ENCODE measurements around the gene SRGAP1. TPM values are rescaled to one million over a fixed set of nuclear protein-coding genes. Genes with fewer than 3 reads are reported as not detected.

The SRGAP1 gene
- total and polyA plus RNA-seq, 2 of the 8 experiments (the other 6 are each of a cell fraction or from before 2014, with no cell fraction given): 3.2 to 7.3 TPM

DNA sequence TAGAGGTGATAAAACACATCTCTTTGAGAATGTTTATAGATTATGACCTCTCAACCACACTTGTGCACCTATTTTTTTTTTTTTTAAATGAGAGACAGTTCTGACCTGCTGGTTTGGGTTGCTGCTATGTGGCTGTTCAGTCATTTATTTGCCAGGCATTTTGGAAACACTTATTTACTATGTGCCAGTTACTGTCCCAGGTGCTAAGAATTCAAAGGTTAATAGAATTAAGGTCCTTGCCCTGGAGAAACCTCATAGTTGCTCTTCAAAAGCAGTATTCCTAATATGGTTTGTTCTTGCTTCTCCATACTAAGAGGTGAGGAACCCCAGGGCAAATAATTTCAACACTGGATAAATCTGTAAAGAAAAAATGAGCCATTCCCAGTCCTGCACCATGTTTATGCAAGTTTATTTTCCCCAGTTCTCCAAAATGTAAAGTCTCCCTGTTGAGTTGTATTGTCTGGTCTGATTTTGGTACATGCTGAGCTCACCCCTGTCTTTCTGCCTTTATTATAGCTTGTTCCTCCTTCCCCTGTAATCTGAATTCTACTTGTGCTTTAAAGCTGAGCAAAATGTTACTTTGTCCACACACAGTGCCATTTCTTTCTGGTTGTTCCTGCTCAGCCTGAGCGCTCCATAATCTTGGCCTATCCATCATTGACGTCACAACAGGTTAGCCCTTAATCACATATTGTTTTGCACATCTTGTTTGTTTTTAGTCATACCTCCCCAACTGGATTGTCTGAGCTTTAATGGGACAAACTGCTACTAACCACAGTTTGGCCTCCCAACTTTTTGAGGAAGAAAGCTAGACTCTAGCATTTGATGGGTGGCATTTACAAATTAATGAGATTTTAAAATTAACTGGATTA, 56.7 kb downstream of the SRGAP1 start (continued):
- TF ChIP-seq, protein P1, sequence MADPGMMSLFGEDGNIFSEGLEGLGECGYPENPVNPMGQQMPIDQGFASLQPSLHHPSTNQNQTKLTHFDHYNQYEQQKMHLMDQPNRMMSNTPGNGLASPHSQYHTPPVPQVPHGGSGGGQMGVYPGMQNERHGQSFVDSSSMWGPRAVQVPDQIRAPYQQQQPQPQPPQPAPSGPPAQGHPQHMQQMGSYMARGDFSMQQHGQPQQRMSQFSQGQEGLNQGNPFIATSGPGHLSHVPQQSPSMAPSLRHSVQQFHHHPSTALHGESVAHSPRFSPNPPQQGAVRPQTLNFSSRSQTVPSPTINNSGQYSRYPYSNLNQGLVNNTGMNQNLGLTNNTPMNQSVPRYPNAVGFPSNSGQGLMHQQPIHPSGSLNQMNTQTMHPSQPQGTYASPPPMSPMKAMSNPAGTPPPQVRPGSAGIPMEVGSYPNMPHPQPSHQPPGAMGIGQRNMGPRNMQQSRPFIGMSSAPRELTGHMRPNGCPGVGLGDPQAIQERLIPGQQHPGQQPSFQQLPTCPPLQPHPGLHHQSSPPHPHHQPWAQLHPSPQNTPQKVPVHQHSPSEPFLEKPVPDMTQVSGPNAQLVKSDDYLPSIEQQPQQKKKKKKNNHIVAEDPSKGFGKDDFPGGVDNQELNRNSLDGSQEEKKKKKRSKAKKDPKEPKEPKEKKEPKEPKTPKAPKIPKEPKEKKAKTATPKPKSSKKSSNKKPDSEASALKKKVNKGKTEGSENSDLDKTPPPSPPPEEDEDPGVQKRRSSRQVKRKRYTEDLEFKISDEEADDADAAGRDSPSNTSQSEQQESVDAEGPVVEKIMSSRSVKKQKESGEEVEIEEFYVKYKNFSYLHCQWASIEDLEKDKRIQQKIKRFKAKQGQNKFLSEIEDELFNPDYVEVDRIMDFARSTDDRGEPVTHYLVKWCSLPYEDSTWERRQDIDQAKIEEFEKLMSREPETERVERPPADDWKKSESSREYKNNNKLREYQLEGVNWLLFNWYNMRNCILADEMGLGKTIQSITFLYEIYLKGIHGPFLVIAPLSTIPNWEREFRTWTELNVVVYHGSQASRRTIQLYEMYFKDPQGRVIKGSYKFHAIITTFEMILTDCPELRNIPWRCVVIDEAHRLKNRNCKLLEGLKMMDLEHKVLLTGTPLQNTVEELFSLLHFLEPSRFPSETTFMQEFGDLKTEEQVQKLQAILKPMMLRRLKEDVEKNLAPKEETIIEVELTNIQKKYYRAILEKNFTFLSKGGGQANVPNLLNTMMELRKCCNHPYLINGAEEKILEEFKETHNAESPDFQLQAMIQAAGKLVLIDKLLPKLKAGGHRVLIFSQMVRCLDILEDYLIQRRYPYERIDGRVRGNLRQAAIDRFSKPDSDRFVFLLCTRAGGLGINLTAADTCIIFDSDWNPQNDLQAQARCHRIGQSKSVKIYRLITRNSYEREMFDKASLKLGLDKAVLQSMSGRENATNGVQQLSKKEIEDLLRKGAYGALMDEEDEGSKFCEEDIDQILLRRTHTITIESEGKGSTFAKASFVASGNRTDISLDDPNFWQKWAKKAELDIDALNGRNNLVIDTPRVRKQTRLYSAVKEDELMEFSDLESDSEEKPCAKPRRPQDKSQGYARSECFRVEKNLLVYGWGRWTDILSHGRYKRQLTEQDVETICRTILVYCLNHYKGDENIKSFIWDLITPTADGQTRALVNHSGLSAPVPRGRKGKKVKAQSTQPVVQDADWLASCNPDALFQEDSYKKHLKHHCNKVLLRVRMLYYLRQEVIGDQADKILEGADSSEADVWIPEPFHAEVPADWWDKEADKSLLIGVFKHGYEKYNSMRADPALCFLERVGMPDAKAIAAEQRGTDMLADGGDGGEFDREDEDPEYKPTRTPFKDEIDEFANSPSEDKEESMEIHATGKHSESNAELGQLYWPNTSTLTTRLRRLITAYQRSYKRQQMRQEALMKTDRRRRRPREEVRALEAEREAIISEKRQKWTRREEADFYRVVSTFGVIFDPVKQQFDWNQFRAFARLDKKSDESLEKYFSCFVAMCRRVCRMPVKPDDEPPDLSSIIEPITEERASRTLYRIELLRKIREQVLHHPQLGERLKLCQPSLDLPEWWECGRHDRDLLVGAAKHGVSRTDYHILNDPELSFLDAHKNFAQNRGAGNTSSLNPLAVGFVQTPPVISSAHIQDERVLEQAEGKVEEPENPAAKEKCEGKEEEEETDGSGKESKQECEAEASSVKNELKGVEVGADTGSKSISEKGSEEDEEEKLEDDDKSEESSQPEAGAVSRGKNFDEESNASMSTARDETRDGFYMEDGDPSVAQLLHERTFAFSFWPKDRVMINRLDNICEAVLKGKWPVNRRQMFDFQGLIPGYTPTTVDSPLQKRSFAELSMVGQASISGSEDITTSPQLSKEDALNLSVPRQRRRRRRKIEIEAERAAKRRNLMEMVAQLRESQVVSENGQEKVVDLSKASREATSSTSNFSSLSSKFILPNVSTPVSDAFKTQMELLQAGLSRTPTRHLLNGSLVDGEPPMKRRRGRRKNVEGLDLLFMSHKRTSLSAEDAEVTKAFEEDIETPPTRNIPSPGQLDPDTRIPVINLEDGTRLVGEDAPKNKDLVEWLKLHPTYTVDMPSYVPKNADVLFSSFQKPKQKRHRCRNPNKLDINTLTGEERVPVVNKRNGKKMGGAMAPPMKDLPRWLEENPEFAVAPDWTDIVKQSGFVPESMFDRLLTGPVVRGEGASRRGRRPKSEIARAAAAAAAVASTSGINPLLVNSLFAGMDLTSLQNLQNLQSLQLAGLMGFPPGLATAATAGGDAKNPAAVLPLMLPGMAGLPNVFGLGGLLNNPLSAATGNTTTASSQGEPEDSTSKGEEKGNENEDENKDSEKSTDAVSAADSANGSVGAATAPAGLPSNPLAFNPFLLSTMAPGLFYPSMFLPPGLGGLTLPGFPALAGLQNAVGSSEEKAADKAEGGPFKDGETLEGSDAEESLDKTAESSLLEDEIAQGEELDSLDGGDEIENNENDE (IDR thresholded peaks at IDR 0.05; ENCODE audit: insufficient replicate concordance, low read length): no peak
- TF ChIP-seq ASH2L (IDR thresholded peaks at IDR 0.05; ENCODE audit: low read length) (no peak), FOSL1 (IDR thresholded peaks at IDR 0.05; ENCODE audit: insufficient read depth, low read depth, low read length) (no peak), TAF7 (optimal IDR thresholded peaks at IDR 0.05; ENCODE audit: borderline replicate concordance, low read depth, low read length) (no peak), KDM5A (IDR thresholded peaks at IDR 0.05; ENCODE audit: low read length) (no peak), CEBPB (IDR thresholded peaks at IDR 0.05; ENCODE audit: low read depth, low read length) (no peak), HDAC2 (IDR thresholded peaks at IDR 0.05; ENCODE audit: borderline replicate concordance in 1 of 2, low read depth in 2 of 2, low read length in 2 of 2) (no peak)
- TF ChIP-seq, protein P2, sequence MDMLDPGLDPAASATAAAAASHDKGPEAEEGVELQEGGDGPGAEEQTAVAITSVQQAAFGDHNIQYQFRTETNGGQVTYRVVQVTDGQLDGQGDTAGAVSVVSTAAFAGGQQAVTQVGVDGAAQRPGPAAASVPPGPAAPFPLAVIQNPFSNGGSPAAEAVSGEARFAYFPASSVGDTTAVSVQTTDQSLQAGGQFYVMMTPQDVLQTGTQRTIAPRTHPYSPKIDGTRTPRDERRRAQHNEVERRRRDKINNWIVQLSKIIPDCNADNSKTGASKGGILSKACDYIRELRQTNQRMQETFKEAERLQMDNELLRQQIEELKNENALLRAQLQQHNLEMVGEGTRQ (IDR thresholded peaks at IDR 0.05; ENCODE audit: low read length): no peak
